Measurements from ENCODE around the gene BABAM2.
A peak's percentile ranks its signal among the peaks of the same experiment; 100 is the strongest.
"Not testable (repeated sequence)": the region's sequence is repeated elsewhere in the genome, so short reads cannot be mapped to it uniquely, and the experiment has no call there.

Gene BABAM2

GRCh38 chr2:27973592-27973991 lies 83.1 kb downstream of the BABAM2 start:
- H3K27me3 ChIP-seq (ENCODE audit: insufficient read depth, low read length, poor library complexity), result no peaks in the 10 kb centered on the region
- H3K9ac ChIP-seq (ENCODE audit: low read depth, low read length), result no peak overlapping the region
- H3K9me3 ChIP-seq (ENCODE audit: insufficient read depth, low read length, severe bottlenecking), result peaks cover 12% of the 10 kb centered on the region
- no peak for ATAC-seq (ENCODE audit: insufficient read depth, low read depth)
- no peak overlapping the region for H3K4me2 ChIP-seq (ENCODE audit: insufficient read depth, low read length)
- H3K36me3 ChIP-seq (ENCODE audit: insufficient read depth, low read length), result no peaks in the 10 kb centered on the region
- H3K27ac ChIP-seq (ENCODE audit: low read length), result no peak overlapping the region
- no peaks in the 10 kb centered on the region for H3K79me2 ChIP-seq (ENCODE audit: insufficient read depth, low read length)
- H2AFZ ChIP-seq (ENCODE audit: low read depth, low read length), result no peak overlapping the region
- TF ChIP-seq CTCF (IDR thresholded peaks at IDR 0.05; ENCODE audit: borderline replicate concordance, extremely low read depth, low read length, poor library complexity, severe bottlenecking) (peak; percentile 24), EZH2 (IDR thresholded peaks at IDR 0.05; ENCODE audit: borderline replicate concordance, low read depth, low read length, severe bottlenecking) (no peak)
- H3K4me1 ChIP-seq (ENCODE audit: insufficient read depth, low read length), result no peaks in the 10 kb centered on the region
- H4K20me1 ChIP-seq (ENCODE audit: insufficient read depth, low read length), result no peaks in the 10 kb centered on the region
- DNase-seq, result no peak
- no peak overlapping the region for H3K4me3 ChIP-seq (ENCODE audit: low read depth in 1 of 2, low read length in 2 of 2)

- Histone ChIP-seq H3K27me3 (ENCODE audit: insufficient read depth, low read length, poor library complexity) (no peaks in the 10 kb centered on the region), H3K4me2 (ENCODE audit: insufficient read depth, low read length) (no peak overlapping the region), H2AFZ (ENCODE audit: low read depth, low read length) (no peak overlapping the region), H3K9ac (ENCODE audit: low read depth, low read length) (no peak overlapping the region), H3K36me3 (ENCODE audit: insufficient read depth, low read length) (no peaks in the 10 kb centered on the region), H3K27ac (ENCODE audit: low read length) (no peak overlapping the region), H4K20me1 (ENCODE audit: insufficient read depth, low read length) (no peaks in the 10 kb centered on the region), H3K9me3 (ENCODE audit: insufficient read depth, low read length, severe bottlenecking) (no peaks in the 10 kb centered on the region), H3K4me1 (ENCODE audit: insufficient read depth, low read length) (peaks cover 18% of the 10 kb centered on the region), H3K4me3 (ENCODE audit: low read depth in 1 of 2, low read length in 2 of 2) (no peak overlapping the region), H3K79me2 (ENCODE audit: insufficient read depth, low read length) (no peaks in the 10 kb centered on the region)
- DNase-seq, result no peak
- no peak for ATAC-seq (ENCODE audit: insufficient read depth, low read depth)
- TF ChIP-seq EZH2 (IDR thresholded peaks at IDR 0.05; ENCODE audit: borderline replicate concordance, low read depth, low read length, severe bottlenecking) (no peak), CTCF (IDR thresholded peaks at IDR 0.05; ENCODE audit: borderline replicate concordance, extremely low read depth, low read length, poor library complexity, severe bottlenecking) (no peak)
Observed at GRCh38 chr2:27976308-27976707, 85.8 kb downstream of the BABAM2 start.

GRCh38 chr2:27977731-27978312 lies 87.3 kb downstream of the BABAM2 start:
- peaks cover 6% of the 10 kb centered on the region; the same call in 1 of the 2 replicates for H3K79me2 ChIP-seq (ENCODE audit: insufficient read depth, low read length)
- H3K4me1 ChIP-seq (ENCODE audit: insufficient read depth, low read length), result peaks cover 18% of the 10 kb centered on the region
- H3K27me3 ChIP-seq (ENCODE audit: insufficient read depth, low read length, poor library complexity), result no peaks in the 10 kb centered on the region
- H3K4me3 ChIP-seq (ENCODE audit: low read depth in 1 of 2, low read length in 2 of 2), result no peak overlapping the region
- ATAC-seq (ENCODE audit: insufficient read depth, low read depth) (no peak), DNase-seq (no peak)
- H3K27ac ChIP-seq (ENCODE audit: low read length), result no peak overlapping the region
- TF ChIP-seq CTCF (IDR thresholded peaks at IDR 0.05; ENCODE audit: borderline replicate concordance, extremely low read depth, low read length, poor library complexity, severe bottlenecking), result no peak
- no peaks in the 10 kb centered on the region for H4K20me1 ChIP-seq (ENCODE audit: insufficient read depth, low read length)
- H3K9me3 ChIP-seq (ENCODE audit: insufficient read depth, low read length, severe bottlenecking), result no peaks in the 10 kb centered on the region
- H3K4me2 ChIP-seq (ENCODE audit: insufficient read depth, low read length), result no peak overlapping the region
- no peak overlapping the region for H2AFZ ChIP-seq (ENCODE audit: low read depth, low read length)
- H3K9ac ChIP-seq (ENCODE audit: low read depth, low read length), result no peak overlapping the region
- H3K36me3 ChIP-seq (ENCODE audit: insufficient read depth, low read length), result no peaks in the 10 kb centered on the region

DNA sequence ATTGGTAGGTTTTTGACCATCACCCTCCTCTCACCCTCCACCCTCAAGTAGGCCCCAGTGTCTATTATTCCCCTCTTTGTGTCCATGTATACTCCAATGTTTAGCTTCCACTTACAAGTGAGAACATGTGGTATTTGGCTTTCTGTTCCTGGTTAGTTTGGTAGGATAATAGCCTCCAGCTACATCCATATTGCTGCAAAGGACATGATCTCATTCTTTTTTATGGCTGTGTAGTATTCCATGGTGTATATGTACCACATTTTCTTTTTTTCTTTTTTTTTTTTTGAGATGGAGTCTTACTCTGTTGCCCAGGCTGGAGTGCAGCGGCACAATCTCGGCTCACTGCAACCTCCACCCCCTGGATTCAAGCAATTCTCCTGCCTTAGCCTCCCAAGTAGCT lies 88.2 kb downstream of the BABAM2 start:
- H3K4me2 ChIP-seq (ENCODE audit: insufficient read depth, low read length); ATAC-seq (ENCODE audit: insufficient read depth, low read depth); H3K9me3 ChIP-seq (ENCODE audit: insufficient read depth, low read length, severe bottlenecking); H3K9ac ChIP-seq (ENCODE audit: low read depth, low read length); H3K27ac ChIP-seq (ENCODE audit: low read length); H3K36me3 ChIP-seq (ENCODE audit: insufficient read depth, low read length); H3K27me3 ChIP-seq (ENCODE audit: insufficient read depth, low read length, poor library complexity); H3K4me3 ChIP-seq (ENCODE audit: low read depth in 1 of 2, low read length in 2 of 2); H2AFZ ChIP-seq (ENCODE audit: low read depth, low read length); H4K20me1 ChIP-seq (ENCODE audit: insufficient read depth, low read length); DNase-seq: not testable (repeated sequence)
- Histone ChIP-seq H3K4me1 (ENCODE audit: insufficient read depth, low read length) (peaks cover 18% of the 10 kb centered on the region), H3K79me2 (ENCODE audit: insufficient read depth, low read length) (peaks cover 11% of the 10 kb centered on the region)

All from DND-41 (cell line).